Measurements from ENCODE around the gene OLA1. TPM values are rescaled to one million over a fixed set of nuclear protein-coding genes. Genes with fewer than 3 reads are reported as not detected.

The OLA1 gene
- total and polyA plus RNA-seq, 9 of the 15 experiments (the other 6 are each of a cell fraction or from before 2014, with no cell fraction given): 208 to 353 (median 225) TPM

DNA sequence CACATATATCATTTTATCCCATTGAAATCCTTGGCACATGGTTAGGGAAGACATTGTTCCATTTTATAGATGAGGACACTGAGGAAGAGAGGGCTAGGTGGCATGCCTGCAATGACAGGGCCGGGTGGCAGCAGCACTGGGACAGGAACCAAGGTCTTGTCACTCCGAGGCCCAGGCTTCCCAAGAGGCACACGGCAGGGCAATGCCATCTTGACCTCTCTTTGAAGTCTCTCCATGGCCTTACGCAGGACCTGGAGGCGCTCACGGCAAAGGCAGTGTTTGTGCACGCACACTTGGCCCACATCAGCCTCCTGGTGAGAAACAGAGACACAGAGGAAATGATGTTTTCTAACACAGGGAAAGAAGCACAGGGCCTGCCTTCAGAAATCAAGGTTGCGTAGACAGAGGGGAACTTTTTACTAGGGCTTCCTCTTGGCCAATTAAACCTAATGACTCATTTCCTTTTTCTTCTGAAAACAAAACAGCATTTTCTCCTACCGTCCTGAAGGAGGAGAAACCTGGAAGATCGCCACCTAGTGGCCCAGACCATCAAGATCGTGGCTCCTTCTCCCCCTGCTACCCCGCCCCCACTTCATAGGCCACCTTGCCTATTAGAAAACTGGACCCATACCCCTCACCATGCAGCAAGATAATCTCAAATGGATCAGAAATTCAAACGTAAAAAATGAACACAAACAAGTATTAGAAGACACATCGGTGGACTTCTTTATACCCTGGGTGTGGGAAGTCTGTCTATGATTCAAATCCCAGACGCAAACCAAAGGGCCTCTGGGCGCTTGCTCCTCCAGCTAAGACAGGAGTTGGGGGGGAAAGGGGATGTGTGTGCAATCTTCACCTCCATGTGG lies 208.5 kb downstream of the OLA1 start (continued):
- TF ChIP-seq, protein P1, sequence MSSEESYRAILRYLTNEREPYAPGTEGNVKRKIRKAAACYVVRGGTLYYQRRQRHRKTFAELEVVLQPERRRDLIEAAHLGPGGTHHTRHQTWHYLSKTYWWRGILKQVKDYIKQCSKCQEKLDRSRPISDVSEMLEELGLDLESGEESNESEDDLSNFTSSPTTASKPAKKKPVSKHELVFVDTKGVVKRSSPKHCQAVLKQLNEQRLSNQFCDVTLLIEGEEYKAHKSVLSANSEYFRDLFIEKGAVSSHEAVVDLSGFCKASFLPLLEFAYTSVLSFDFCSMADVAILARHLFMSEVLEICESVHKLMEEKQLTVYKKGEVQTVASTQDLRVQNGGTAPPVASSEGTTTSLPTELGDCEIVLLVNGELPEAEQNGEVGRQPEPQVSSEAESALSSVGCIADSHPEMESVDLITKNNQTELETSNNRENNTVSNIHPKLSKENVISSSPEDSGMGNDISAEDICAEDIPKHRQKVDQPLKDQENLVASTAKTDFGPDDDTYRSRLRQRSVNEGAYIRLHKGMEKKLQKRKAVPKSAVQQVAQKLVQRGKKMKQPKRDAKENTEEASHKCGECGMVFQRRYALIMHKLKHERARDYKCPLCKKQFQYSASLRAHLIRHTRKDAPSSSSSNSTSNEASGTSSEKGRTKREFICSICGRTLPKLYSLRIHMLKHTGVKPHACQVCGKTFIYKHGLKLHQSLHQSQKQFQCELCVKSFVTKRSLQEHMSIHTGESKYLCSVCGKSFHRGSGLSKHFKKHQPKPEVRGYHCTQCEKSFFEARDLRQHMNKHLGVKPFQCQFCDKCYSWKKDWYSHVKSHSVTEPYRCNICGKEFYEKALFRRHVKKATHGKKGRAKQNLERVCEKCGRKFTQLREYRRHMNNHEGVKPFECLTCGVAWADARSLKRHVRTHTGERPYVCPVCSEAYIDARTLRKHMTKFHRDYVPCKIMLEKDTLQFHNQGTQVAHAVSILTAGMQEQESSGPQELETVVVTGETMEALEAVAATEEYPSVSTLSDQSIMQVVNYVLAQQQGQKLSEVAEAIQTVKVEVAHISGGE (CRISPR knock-in tag; IDR thresholded peaks at IDR 0.05): peak in 1 of 3 experiments; percentile 88; a peak in 2 of 6 replicates
- TF ChIP-seq, protein P2, sequence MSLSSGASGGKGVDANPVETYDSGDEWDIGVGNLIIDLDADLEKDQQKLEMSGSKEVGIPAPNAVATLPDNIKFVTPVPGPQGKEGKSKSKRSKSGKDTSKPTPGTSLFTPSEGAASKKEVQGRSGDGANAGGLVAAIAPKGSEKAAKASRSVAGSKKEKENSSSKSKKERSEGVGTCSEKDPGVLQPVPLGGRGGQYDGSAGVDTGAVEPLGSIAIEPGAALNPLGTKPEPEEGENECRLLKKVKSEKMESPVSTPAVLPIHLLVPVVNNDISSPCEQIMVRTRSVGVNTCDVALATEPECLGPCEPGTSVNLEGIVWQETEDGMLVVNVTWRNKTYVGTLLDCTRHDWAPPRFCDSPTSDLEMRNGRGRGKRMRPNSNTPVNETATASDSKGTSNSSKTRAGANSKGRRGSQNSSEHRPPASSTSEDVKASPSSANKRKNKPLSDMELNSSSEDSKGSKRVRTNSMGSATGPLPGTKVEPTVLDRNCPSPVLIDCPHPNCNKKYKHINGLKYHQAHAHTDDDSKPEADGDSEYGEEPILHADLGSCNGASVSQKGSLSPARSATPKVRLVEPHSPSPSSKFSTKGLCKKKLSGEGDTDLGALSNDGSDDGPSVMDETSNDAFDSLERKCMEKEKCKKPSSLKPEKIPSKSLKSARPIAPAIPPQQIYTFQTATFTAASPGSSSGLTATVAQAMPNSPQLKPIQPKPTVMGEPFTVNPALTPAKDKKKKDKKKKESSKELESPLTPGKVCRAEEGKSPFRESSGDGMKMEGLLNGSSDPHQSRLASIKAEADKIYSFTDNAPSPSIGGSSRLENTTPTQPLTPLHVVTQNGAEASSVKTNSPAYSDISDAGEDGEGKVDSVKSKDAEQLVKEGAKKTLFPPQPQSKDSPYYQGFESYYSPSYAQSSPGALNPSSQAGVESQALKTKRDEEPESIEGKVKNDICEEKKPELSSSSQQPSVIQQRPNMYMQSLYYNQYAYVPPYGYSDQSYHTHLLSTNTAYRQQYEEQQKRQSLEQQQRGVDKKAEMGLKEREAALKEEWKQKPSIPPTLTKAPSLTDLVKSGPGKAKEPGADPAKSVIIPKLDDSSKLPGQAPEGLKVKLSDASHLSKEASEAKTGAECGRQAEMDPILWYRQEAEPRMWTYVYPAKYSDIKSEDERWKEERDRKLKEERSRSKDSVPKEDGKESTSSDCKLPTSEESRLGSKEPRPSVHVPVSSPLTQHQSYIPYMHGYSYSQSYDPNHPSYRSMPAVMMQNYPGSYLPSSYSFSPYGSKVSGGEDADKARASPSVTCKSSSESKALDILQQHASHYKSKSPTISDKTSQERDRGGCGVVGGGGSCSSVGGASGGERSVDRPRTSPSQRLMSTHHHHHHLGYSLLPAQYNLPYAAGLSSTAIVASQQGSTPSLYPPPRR (CRISPR knock-in tag; IDR thresholded peaks at IDR 0.05; ENCODE audit: borderline replicate concordance): peak; percentile 25; the same call in 1 of the 2 replicates
- TF ChIP-seq, protein P3, sequence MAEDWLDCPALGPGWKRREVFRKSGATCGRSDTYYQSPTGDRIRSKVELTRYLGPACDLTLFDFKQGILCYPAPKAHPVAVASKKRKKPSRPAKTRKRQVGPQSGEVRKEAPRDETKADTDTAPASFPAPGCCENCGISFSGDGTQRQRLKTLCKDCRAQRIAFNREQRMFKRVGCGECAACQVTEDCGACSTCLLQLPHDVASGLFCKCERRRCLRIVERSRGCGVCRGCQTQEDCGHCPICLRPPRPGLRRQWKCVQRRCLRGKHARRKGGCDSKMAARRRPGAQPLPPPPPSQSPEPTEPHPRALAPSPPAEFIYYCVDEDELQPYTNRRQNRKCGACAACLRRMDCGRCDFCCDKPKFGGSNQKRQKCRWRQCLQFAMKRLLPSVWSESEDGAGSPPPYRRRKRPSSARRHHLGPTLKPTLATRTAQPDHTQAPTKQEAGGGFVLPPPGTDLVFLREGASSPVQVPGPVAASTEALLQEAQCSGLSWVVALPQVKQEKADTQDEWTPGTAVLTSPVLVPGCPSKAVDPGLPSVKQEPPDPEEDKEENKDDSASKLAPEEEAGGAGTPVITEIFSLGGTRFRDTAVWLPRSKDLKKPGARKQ (CRISPR knock-in tag; IDR thresholded peaks at IDR 0.05): peak; percentile 74; the same call in 1 of the 2 replicates
- no peak for TF ChIP-seq ASH1L (IDR thresholded peaks at IDR 0.05; ENCODE audit: borderline replicate concordance, low read depth, partially characterized antibody)
- no peak for TF ChIP-seq ZNF212 (CRISPR knock-in tag; IDR thresholded peaks at IDR 0.05)
- no peak for TF ChIP-seq SMAD2 (IDR thresholded peaks at IDR 0.05; ENCODE audit: low read depth, low read length)
- TF ChIP-seq, protein P4, sequence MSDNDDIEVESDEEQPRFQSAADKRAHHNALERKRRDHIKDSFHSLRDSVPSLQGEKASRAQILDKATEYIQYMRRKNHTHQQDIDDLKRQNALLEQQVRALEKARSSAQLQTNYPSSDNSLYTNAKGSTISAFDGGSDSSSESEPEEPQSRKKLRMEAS (CRISPR knock-in tag; IDR thresholded peaks at IDR 0.05): peak; percentile 63
- TF ChIP-seq EP400 (IDR thresholded peaks at IDR 0.05): peak; percentile 63
- TF ChIP-seq ETV6 (IDR thresholded peaks at IDR 0.05; ENCODE audit: borderline replicate concordance in 1 of 2, low read depth in 2 of 2, low read length in 1 of 2): peak; percentile 84 to 85; a peak in 3 of 4 replicates
- no peak for TF ChIP-seq ETV6 (CRISPR knock-in tag; IDR thresholded peaks at IDR 0.05; ENCODE audit: borderline replicate concordance)
- TF ChIP-seq GABPA (tag; conservative IDR thresholded peaks at IDR 0.05; ENCODE audit: low read depth): peak; percentile 82
- peak; percentile 39; the same call in 1 of the 2 replicates for TF ChIP-seq SMARCC2 (IDR thresholded peaks at IDR 0.05; ENCODE audit: low read depth)
- TF ChIP-seq TRIM28 (IDR thresholded peaks at IDR 0.05): peak; percentile 56
- no peak for TF ChIP-seq NR2C2 (CRISPR knock-in tag; IDR thresholded peaks at IDR 0.05)
- peak; percentile 54; the same call in 1 of the 2 replicates for TF ChIP-seq NR2C2 (tag; IDR thresholded peaks at IDR 0.05)

Data from K562 (cell line).